Measurements from ENCODE around the gene METTL4. TPM values are rescaled to one million over a fixed set of nuclear protein-coding genes. Genes with fewer than 3 reads are reported as not detected.

Gene METTL4
- polyA plus RNA-seq, 1 donor from 2014 or later = 12.7 TPM

GRCh38 chr18:2536493-2536892, 34.8 kb downstream of the METTL4 start:
- no peak for TF ChIP-seq CTCF (IDR thresholded peaks at IDR 0.05; ENCODE audit: poor library complexity, severe bottlenecking)
- no peak for TF ChIP-seq REST (IDR thresholded peaks at IDR 0.05; ENCODE audit: borderline replicate concordance)
- no peaks in the 10 kb centered on the region for H3F3A ChIP-seq (ENCODE audit: insufficient read depth, low read length, poor library complexity, severe bottlenecking)
- no peaks in the 10 kb centered on the region for H3K9me3 ChIP-seq (ENCODE audit: low read length)
- no peak overlapping the region for H3K4me3 ChIP-seq (ENCODE audit: low read length)
- H3K79me2 ChIP-seq (replicated peaks; ENCODE audit: insufficient read depth, low read length) = no peaks in the 10 kb centered on the region
- no peak overlapping the region for H3K27ac ChIP-seq (ENCODE audit: low read length)
- H3K9me2 ChIP-seq (ENCODE audit: insufficient read depth, low read length) = no peaks in the 10 kb centered on the region
- no peaks in the 10 kb centered on the region for H3K27me3 ChIP-seq (ENCODE audit: insufficient read depth, low read depth, low read length)
- no peak overlapping the region for H2AFZ ChIP-seq (ENCODE audit: low read depth, low read length)
- H3K4me2 ChIP-seq (ENCODE audit: low read length) = no peak overlapping the region
- no peak overlapping the region for H3K9ac ChIP-seq (ENCODE audit: low read length)
- no peaks in the 10 kb centered on the region for H4K20me1 ChIP-seq (ENCODE audit: insufficient read depth)
- no peaks in the 10 kb centered on the region for H3K36me3 ChIP-seq (ENCODE audit: insufficient read depth, low read length)

- Histone ChIP-seq H3K9ac (ENCODE audit: low read length) (no peak overlapping the region), H2AFZ (ENCODE audit: low read depth, low read length) (no peak overlapping the region), H3K9me2 (ENCODE audit: insufficient read depth, low read length) (no peaks in the 10 kb centered on the region), H3K9me3 (ENCODE audit: low read length) (no peaks in the 10 kb centered on the region), H3K27me3 (ENCODE audit: insufficient read depth, low read depth, low read length) (no peaks in the 10 kb centered on the region), H3K36me3 (ENCODE audit: insufficient read depth, low read length) (no peaks in the 10 kb centered on the region), H3K4me3 (ENCODE audit: low read length) (no peak overlapping the region), H4K20me1 (ENCODE audit: insufficient read depth) (no peaks in the 10 kb centered on the region), H3F3A (ENCODE audit: insufficient read depth, low read length, poor library complexity, severe bottlenecking) (no peaks in the 10 kb centered on the region), H3K27ac (ENCODE audit: low read length) (no peak overlapping the region), H3K79me2 (replicated peaks; ENCODE audit: insufficient read depth, low read length) (no peaks in the 10 kb centered on the region), H3K4me2 (ENCODE audit: low read length) (no peak overlapping the region)
- TF ChIP-seq EZH2 (IDR thresholded peaks at IDR 0.05; ENCODE audit: borderline replicate concordance, insufficient read depth, low read length, poor library complexity, severe bottlenecking) (no peak), REST (IDR thresholded peaks at IDR 0.05; ENCODE audit: borderline replicate concordance) (no peak), CTCF (IDR thresholded peaks at IDR 0.05; ENCODE audit: poor library complexity, severe bottlenecking) (no peak), EP300 (conservative IDR thresholded peaks at IDR 0.05; ENCODE audit: poor library complexity, severe bottlenecking) (no peak), SMC3 (conservative IDR thresholded peaks at IDR 0.05; ENCODE audit: poor library complexity) (no peak), POLR2AphosphoS5 (IDR thresholded peaks at IDR 0.05) (no peak), TAF1 (IDR thresholded peaks at IDR 0.05; ENCODE audit: low read depth) (no peak)
Measured at GRCh38 chr18:2536063-2536462, 35.2 kb downstream of the METTL4 start.

All from neural cell (in vitro differentiated cells).